Glutamatergic neuron (in vitro differentiated cells): ENCODE measurements around the gene RNASE8. TPM values are rescaled to one million over a fixed set of nuclear protein-coding genes. Genes with fewer than 3 reads are reported as not detected.

ENCODE experiments used
- DNase-seq: peaks from one replicate; pipeline ENCODE4 v3.0.0; 2022
- H3K27ac Mint-ChIP-seq: one replicate; pipeline ENCODE4 v1.8.0; 2020; ENCODE audit warnings: mild to moderate bottlenecking, mixed read lengths, inconsistent platforms; ENCODE audit not compliant: unreplicated experiment
- H3K27me3 Mint-ChIP-seq: one replicate; pipeline ENCODE4 v1.8.0; 2020; ENCODE audit warnings: mild to moderate bottlenecking, moderate library complexity, mixed read lengths, inconsistent platforms; ENCODE audit not compliant: unreplicated experiment
- H3K36me3 Mint-ChIP-seq: one replicate; pipeline ENCODE4 v1.8.0; 2020; ENCODE audit warnings: mild to moderate bottlenecking, mixed read lengths, inconsistent platforms; ENCODE audit not compliant: unreplicated experiment
- H3K4me1 Mint-ChIP-seq: one replicate; pipeline ENCODE4 v1.8.0; 2020; ENCODE audit warnings: mild to moderate bottlenecking, low read depth, mixed read lengths, inconsistent platforms; ENCODE audit not compliant: unreplicated experiment
- H3K4me3 Mint-ChIP-seq: one replicate; pipeline ENCODE4 v1.8.0; 2020; ENCODE audit warnings: mild to moderate bottlenecking, mixed read lengths, inconsistent platforms; ENCODE audit not compliant: unreplicated experiment
- H3K9me3 Mint-ChIP-seq: one replicate; pipeline ENCODE4 v1.8.0; 2020; ENCODE audit warnings: mild to moderate bottlenecking, moderate library complexity, mixed read lengths, inconsistent platforms; ENCODE audit not compliant: unreplicated experiment
- CTCF ChIP-seq: fragments of 200-600 bp; sonication (generic); IDR thresholded peaks from one replicate; pipeline ENCODE4 v1.5.0; 2021; ENCODE audit not compliant: partially characterized antibody, unreplicated experiment
- total RNA-seq: library from RNA; stranded (reverse); fragmentation: NEBNext Ultra II Directional; extraction: Animal tissue kit (Norgen Biotek cat#: 25700); gene quantifications from one replicate; pipeline ENCODE4 v1.2.1, GENCODE V29; 2021; ENCODE audit not compliant: unreplicated experiment

RNASE8 gene
- total RNA-seq, 1 donor from 2014 or later: not detected

GRCh38 chr14:21087294-21088091, 29.9 kb downstream of the RNASE8 start:
- peaks cover 23% of the 10 kb centered on the region for H3K9me3 Mint-ChIP-seq
- DNase-seq: no peak
- peaks cover 13% of the 10 kb centered on the region for H3K27me3 Mint-ChIP-seq
- peak overlapping the region; percentile 51 for H3K4me3 Mint-ChIP-seq
- TF ChIP-seq CTCF: no peak
- H3K4me1 Mint-ChIP-seq: peaks cover 25% of the 10 kb centered on the region
- H3K27ac Mint-ChIP-seq: peak overlapping the region; percentile 30
- no peaks in the 10 kb centered on the region for H3K36me3 Mint-ChIP-seq

GRCh38 chr14:21088687-21089086, 31.1 kb downstream of the RNASE8 start:
- Mint-ChIP-seq H3K27me3 (peaks cover 18% of the 10 kb centered on the region), H3K27ac (peak overlapping the region; percentile 35), H3K9me3 (peaks cover 23% of the 10 kb centered on the region), H3K36me3 (no peaks in the 10 kb centered on the region), H3K4me1 (peaks cover 35% of the 10 kb centered on the region), H3K4me3 (no peak overlapping the region)
- TF ChIP-seq CTCF: no peak
- DNase-seq: no peak

- Mint-ChIP-seq H3K9me3 (peaks cover 22% of the 10 kb centered on the region), H3K4me3 (no peak overlapping the region), H3K36me3 (no peaks in the 10 kb centered on the region), H3K4me1 (peaks cover 39% of the 10 kb centered on the region), H3K27ac (peak overlapping the region; percentile 35), H3K27me3 (peaks cover 22% of the 10 kb centered on the region)
- TF ChIP-seq CTCF: no peak
- no peak for DNase-seq
These were observed 31.6 kb downstream of the RNASE8 start for GRCh38 chr14:21089271-21089670.

GRCh38 chr14:21089877-21090193, 32.2 kb downstream of the RNASE8 start:
- no peak for DNase-seq
- H3K36me3 Mint-ChIP-seq: no peaks in the 10 kb centered on the region
- peaks cover 41% of the 10 kb centered on the region for H3K4me1 Mint-ChIP-seq
- H3K4me3 Mint-ChIP-seq: no peak overlapping the region
- no peak for TF ChIP-seq CTCF
- H3K27ac Mint-ChIP-seq: no peak overlapping the region
- peaks cover 22% of the 10 kb centered on the region for H3K27me3 Mint-ChIP-seq
- H3K9me3 Mint-ChIP-seq: peaks cover 16% of the 10 kb centered on the region

GRCh38 chr14:21090194-21090939, 32.7 kb downstream of the RNASE8 start:
- no peak overlapping the region for H3K27ac Mint-ChIP-seq
- peak; percentile 74 for DNase-seq
- TF ChIP-seq CTCF: peak; percentile 80
- H3K36me3 Mint-ChIP-seq: no peaks in the 10 kb centered on the region
- H3K4me3 Mint-ChIP-seq: no peak overlapping the region
- H3K4me1 Mint-ChIP-seq: peaks cover 47% of the 10 kb centered on the region
- H3K9me3 Mint-ChIP-seq: peaks cover 15% of the 10 kb centered on the region
- peaks cover 23% of the 10 kb centered on the region for H3K27me3 Mint-ChIP-seq
